H1 (cell line): ENCODE results near the gene PSMB11. TPM values are rescaled to one million over a fixed set of nuclear protein-coding genes. Genes with fewer than 3 reads are reported as not detected.

Experiments
- BACH1 ChIP-seq: IDR thresholded peaks from 2 replicates; pipeline ENCODE4 v1.6.1; 2012; ENCODE audit warnings: low read length, improper control_type of control experiment
- CBX5 ChIP-seq: fragments of 300-800, 300-1000 bp; sonication (generic); IDR thresholded peaks from 2 replicates; pipeline ENCODE4 v1.7.1; 2016; ENCODE audit warnings: antibody characterized with exemption, low read length, low read depth
- EP300 ChIP-seq, 2 experiments: IDR thresholded peaks; 1 replicate in 1 of 2; 2 replicates in 1 of 2; pipeline ENCODE4 v1.6.1; 2011 to 2012; ENCODE audit warnings: low read depth in 2 of 2, low read length in 2 of 2, mild to moderate bottlenecking in 2 of 2, borderline replicate concordance in 1 of 2, inconsistent platforms in 1 of 2, moderate library complexity in 1 of 2
- RAD21 ChIP-seq, 2 experiments: IDR thresholded peaks in 1 of 2; conservative IDR thresholded peaks in 1 of 2; 2 replicates each; pipeline ENCODE4 v1.6.1; 2011; ENCODE audit warnings: low read depth in 2 of 2, low read length in 2 of 2, improper control_type of control experiment in 1 of 2, inconsistent platforms in 1 of 2, mild to moderate bottlenecking in 1 of 2, moderate library complexity in 1 of 2
- SAP30 ChIP-seq: fragments of 300-600 bp; sonication (generic); IDR thresholded peaks from 2 replicates; pipeline ENCODE4 v1.7.1; 2012; ENCODE audit warnings: low read length, moderate library complexity, mild to moderate bottlenecking, inconsistent platforms; ENCODE audit not compliant: insufficient read depth, insufficient replicate concordance
- SIRT6 ChIP-seq: IDR thresholded peaks from one replicate; pipeline ENCODE4 v1.7.1; 2012; ENCODE audit warnings: low read length, inconsistent platforms
- SP2 ChIP-seq: IDR thresholded peaks from 2 replicates; pipeline ENCODE4 v1.6.1; 2012; ENCODE audit warnings: mild to moderate bottlenecking, low read length, inconsistent platforms
- TAF1 ChIP-seq: IDR thresholded peaks from 2 replicates; pipeline ENCODE4 v1.6.1; 2011; ENCODE audit warnings: mild to moderate bottlenecking, low read depth, low read length
- TBP ChIP-seq: IDR thresholded peaks from 2 replicates; pipeline ENCODE4 v1.6.1; 2011; ENCODE audit warnings: low read depth, low read length, improper control_type of control experiment
- TCF12 ChIP-seq: IDR thresholded peaks from 2 replicates; pipeline ENCODE4 v1.6.1; 2011; ENCODE audit warnings: low read depth, mild to moderate bottlenecking, low read length
- polyA plus RNA-seq, 7 experiments: library from polyadenylated mRNA; depleted of rRNA in 3 of 7; stranded (reverse) in 5 of 7; unstranded in 2 of 7; fragments of >200 nt in 5 of 7; fragments of 200-250 nt in 2 of 7; gene quantifications; 1 replicate in 5 of 7; 2 replicates in 1 of 7; 4 replicates in 1 of 7; pipeline versions ENCODE4 v1.2.1 to v1.2.3, GENCODE V29; 2011 to 2013; ENCODE audit warnings: missing spikeins in 2 of 7, mixed read lengths in 2 of 7
- total RNA-seq: library from RNA; stranded (reverse); fragmentation: NEBNext Ultra II Directional; extraction: Animal tissue kit (Norgen Biotek cat#: 25700); gene quantifications from 2 replicates; pipeline ENCODE4 v1.2.1, GENCODE V29; 2021

The PSMB11 gene
- total and polyA plus RNA-seq, 2 of the 8 experiments (the other 6 are each of a cell fraction or from before 2014, with no cell fraction given), result not detected

DNA sequence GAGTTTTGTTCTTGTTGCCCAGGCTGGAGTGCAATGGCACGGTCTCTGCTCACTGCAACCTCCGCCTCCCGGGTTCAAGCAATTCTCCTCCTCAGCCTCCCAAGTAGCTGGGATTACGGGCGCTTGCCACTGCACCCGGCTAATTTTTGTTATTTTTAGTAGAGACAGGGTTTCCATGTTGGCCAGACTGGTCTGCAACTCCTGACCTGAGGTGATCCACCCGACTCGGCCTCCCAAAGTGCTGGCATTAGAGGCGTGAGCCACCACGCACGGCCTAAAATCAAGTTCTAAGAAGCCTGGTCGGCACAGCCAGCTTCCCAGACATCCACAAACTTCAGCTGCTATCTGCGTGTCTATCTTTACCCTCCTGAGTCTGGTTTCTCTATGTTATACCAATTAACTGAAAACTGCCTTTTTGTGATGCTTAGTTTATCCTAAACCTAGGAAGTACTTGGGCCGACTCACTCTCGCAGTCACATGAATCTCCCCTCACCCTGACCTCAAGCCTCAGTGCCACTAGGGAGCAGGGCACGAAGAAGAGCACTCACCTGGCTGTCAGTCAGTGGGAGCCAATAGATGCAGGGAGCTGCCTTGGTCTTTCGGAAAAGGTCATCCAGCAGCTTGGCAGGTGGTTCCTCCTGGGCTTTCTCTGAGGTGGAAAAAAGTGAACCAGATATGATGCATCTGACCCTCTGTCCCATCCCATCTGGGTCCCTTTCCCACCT lies 18.7 kb downstream of the PSMB11 start (continued):
- TF ChIP-seq RAD21 (IDR thresholded peaks at IDR 0.05 in 1 of 2, conservative IDR thresholded peaks at IDR 0.05 in 1 of 2; ENCODE audit: low read depth in 2 of 2, low read length in 2 of 2), result no peak
- no peak for TF ChIP-seq CBX5
- no peak for TF ChIP-seq EP300 (IDR thresholded peaks at IDR 0.05; ENCODE audit: borderline replicate concordance in 1 of 2, low read depth in 2 of 2, low read length in 2 of 2)
- no peak for TF ChIP-seq BACH1
- no peak for TF ChIP-seq SP2
- TF ChIP-seq SAP30, result no peak
- no peak for TF ChIP-seq TAF1
- TF ChIP-seq SIRT6, result no peak
- TF ChIP-seq TBP, result no peak
- TF ChIP-seq TCF12, result no peak
